Ovary (tissue), 9 donors: ENCODE results near the gene AVEN. TPM values are rescaled to one million over a fixed set of nuclear protein-coding genes. Genes with fewer than 3 reads are reported as not detected.

ENCODE experiments used
- DNase-seq, 5 donors: peaks; one replicate each; pipeline ENCODE4 v3.0.0-alpha.2; 2019 to 2020
- H3K27ac ChIP-seq, 2 donors: fragments of 200-600 bp; one replicate each; pipeline versions ENCODE4 v1.5.1 to v1.8.0; 2019 to 2022
- H3K27me3 ChIP-seq: fragments of 200-600 bp; one replicate; pipeline ENCODE4 v1.8.0; 2022
- H3K36me3 ChIP-seq: fragments of 200-600 bp; sonication (generic); one replicate; pipeline ENCODE4 v1.5.1; 2019
- H3K4me1 ChIP-seq: one replicate; pipeline ENCODE4 v1.8.1; 2013; ENCODE audit warnings: mild to moderate bottlenecking, moderate library complexity; ENCODE audit not compliant: insufficient read depth
- H3K4me3 ChIP-seq: fragments of 200-600 bp; sonication (generic); one replicate; pipeline ENCODE4 v1.5.1; 2017
- H3K9me3 ChIP-seq, 2 donors: fragments of 200-600 bp in 1 of 2; sonication (generic) in 1 of 2; one replicate each; pipeline versions ENCODE4 v1.5.1 to v1.8.1; 2013 to 2019; ENCODE audit warnings: mild to moderate bottlenecking in 1 of 2, moderate library complexity in 1 of 2
- CTCF ChIP-seq, 3 donors: fragments of 450-650 bp in 2 of 3; fragments of 200-600 bp in 1 of 3; IDR thresholded peaks; one replicate each; pipeline versions ENCODE4 v1.5.1 to v1.8.0; 2016 to 2022; ENCODE audit warnings: antibody characterized with exemption in 3 of 3, mild to moderate bottlenecking in 1 of 3
- EP300 ChIP-seq: sonication (generic); formaldehyde crosslinking; IDR thresholded peaks from one replicate; pipeline ENCODE4 v1.6.1; 2017; ENCODE audit warnings: antibody characterized with exemption
- POLR2A ChIP-seq: fragments of 450-650 bp; IDR thresholded peaks from one replicate; pipeline ENCODE4 v1.6.1; 2017; ENCODE audit warnings: antibody characterized with exemption, mild to moderate bottlenecking, moderate library complexity
- WGBS, 3 donors: extraction: QIAGEN DNeasy Blood & Tissue Kit in 1 of 3; methylation state at CpG; one replicate each; pipeline versions ENCODE4 v1.1.5 to v1.1.7; 2013 to 2017; 5-methylcytosine and 5-hydroxymethylcytosine counted together
- intact Hi-C, 4 donors: fragments of 100-400 bp; cut with DNase I; formaldehyde crosslinking; loops; one replicate each; pipeline versions ENCODE4 v1.11.0 to v1.15.1; 2022 to 2023
- polyA plus RNA-seq, 2 donors: library from polyadenylated mRNA; stranded (reverse); fragments of 200-250 nt in 1 of 2; fragments of 350-450 nt in 1 of 2; fragmentation: Illumina TruSeq in 1 of 2; extraction: RNeasy Lipid Tissue Mini Kit (QIAGEN cat#74804) in 1 of 2; gene quantifications; one replicate each; pipeline ENCODE4 v1.2.3, GENCODE V29; 2013 to 2014
- total RNA-seq, 7 donors: library from RNA; depleted of rRNA in 2 of 7; stranded (reverse); fragments of >200 nt in 2 of 7; fragmentation: NEBNext Ultra II Directional in 3 of 7; extraction: Animal tissue kit (Norgen Biotek cat#: 25700) in 3 of 7; gene quantifications; one replicate each; pipeline versions ENCODE4 v1.1.0 to v1.2.4, GENCODE V29; 2016 to 2023
- donor health status: DM: no; HTN: no; CAD: no; lungs with moderate emphysema.
- donor health status: DM: no; HTN: no; CAD: no.
- donor health status: Bipolar disorder and iron deficiency.
- donor health status: DM: yes; HTN: yes; CAD: no.
- donor health status: DM: no; HTN: no; CAD: no.
- donor health status: DM: yes; HTN: yes; CAD: no.

AVEN gene
- total and polyA plus RNA-seq, 9 donors, result 9.0 to 20.9 (median 11.5) TPM

GRCh38 chr15:33934396-33934795 is 104.6 kb downstream of the AVEN start:
- no peak for DNase-seq
- no peak overlapping the region for H3K4me3 ChIP-seq
- intact Hi-C loops, result no loop called here
- H3K27ac ChIP-seq, result no peak overlapping the region
- 54 to 70% (median 64%) methylated on average over 3 of the region's 3 CpGs for WGBS, 3 donors
- no peaks in the 10 kb centered on the region for H3K36me3 ChIP-seq
- H3K27me3 ChIP-seq, result no peaks in the 10 kb centered on the region
- no peaks in the 10 kb centered on the region for H3K9me3 ChIP-seq
- no peaks in the 10 kb centered on the region for H3K4me1 ChIP-seq
- TF ChIP-seq CTCF (IDR thresholded peaks at IDR 0.05), result no peak
- no peak for TF ChIP-seq POLR2A
- TF ChIP-seq EP300, result no peak

GRCh38 chr15:33932734-33933133 is 106.3 kb downstream of the AVEN start:
- H3K27ac ChIP-seq, result no peak overlapping the region
- no peak overlapping the region for H3K4me3 ChIP-seq
- DNase-seq, result no peak
- no peaks in the 10 kb centered on the region for H3K27me3 ChIP-seq
- WGBS, 3 donors, result 94 to 98% (median 96%) methylated on average over 2 of the region's 2 CpGs
- H3K4me1 ChIP-seq, result no peaks in the 10 kb centered on the region
- H3K9me3 ChIP-seq, result no peaks in the 10 kb centered on the region
- intact Hi-C loops, result no loop called here
- H3K36me3 ChIP-seq, result no peaks in the 10 kb centered on the region
- TF ChIP-seq CTCF (IDR thresholded peaks at IDR 0.05) (no peak), POLR2A (no peak), EP300 (no peak)

GRCh38 chr15:33926260-33926659 is 112.7 kb downstream of the AVEN start:
- 76 to 81% (median 79%) methylated on average over 4 of the region's 4 CpGs for WGBS, 3 donors
- TF ChIP-seq EP300 (no peak), POLR2A (no peak), CTCF (IDR thresholded peaks at IDR 0.05) (no peak)
- Histone ChIP-seq H3K36me3 (no peaks in the 10 kb centered on the region), H3K27ac (no peak overlapping the region), H3K9me3 (no peaks in the 10 kb centered on the region), H3K4me1 (no peaks in the 10 kb centered on the region), H3K4me3 (no peak overlapping the region), H3K27me3 (no peaks in the 10 kb centered on the region)
- intact Hi-C loops, result no loop called here
- no peak for DNase-seq

- Histone ChIP-seq H3K4me1 (no peaks in the 10 kb centered on the region), H3K9me3 (no peaks in the 10 kb centered on the region), H3K27ac (no peak overlapping the region), H3K27me3 (no peaks in the 10 kb centered on the region), H3K4me3 (no peak overlapping the region), H3K36me3 (no peaks in the 10 kb centered on the region)
- 93 to 96% (median 94%) methylated on average over 1 of the region's 1 CpG for WGBS, 3 donors
- intact Hi-C loops, result no loop called here
- TF ChIP-seq EP300 (no peak), CTCF (IDR thresholded peaks at IDR 0.05) (no peak), POLR2A (no peak)
- no peak for DNase-seq
These were observed 115.6 kb downstream of the AVEN start for GRCh38 chr15:33923446-33923845.
